ENCODE measurements around the gene SEMA5B. TPM values are rescaled to one million over a fixed set of nuclear protein-coding genes. Genes with fewer than 3 reads are reported as not detected.

The SEMA5B gene, protein sequence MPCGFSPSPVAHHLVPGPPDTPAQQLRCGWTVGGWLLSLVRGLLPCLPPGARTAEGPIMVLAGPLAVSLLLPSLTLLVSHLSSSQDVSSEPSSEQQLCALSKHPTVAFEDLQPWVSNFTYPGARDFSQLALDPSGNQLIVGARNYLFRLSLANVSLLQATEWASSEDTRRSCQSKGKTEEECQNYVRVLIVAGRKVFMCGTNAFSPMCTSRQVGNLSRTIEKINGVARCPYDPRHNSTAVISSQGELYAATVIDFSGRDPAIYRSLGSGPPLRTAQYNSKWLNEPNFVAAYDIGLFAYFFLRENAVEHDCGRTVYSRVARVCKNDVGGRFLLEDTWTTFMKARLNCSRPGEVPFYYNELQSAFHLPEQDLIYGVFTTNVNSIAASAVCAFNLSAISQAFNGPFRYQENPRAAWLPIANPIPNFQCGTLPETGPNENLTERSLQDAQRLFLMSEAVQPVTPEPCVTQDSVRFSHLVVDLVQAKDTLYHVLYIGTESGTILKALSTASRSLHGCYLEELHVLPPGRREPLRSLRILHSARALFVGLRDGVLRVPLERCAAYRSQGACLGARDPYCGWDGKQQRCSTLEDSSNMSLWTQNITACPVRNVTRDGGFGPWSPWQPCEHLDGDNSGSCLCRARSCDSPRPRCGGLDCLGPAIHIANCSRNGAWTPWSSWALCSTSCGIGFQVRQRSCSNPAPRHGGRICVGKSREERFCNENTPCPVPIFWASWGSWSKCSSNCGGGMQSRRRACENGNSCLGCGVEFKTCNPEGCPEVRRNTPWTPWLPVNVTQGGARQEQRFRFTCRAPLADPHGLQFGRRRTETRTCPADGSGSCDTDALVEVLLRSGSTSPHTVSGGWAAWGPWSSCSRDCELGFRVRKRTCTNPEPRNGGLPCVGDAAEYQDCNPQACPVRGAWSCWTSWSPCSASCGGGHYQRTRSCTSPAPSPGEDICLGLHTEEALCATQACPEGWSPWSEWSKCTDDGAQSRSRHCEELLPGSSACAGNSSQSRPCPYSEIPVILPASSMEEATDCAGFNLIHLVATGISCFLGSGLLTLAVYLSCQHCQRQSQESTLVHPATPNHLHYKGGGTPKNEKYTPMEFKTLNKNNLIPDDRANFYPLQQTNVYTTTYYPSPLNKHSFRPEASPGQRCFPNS
- not detected in 2 replicates for total RNA-seq

GRCh38 chr3:123027292-123028232 is at the start of gene SEMA5B:
Gene SEMA5B, minus strand, starts transcription at chr3:123027763. Its CDS starts 66,500 bp downstream, at chr3:122961263.

GRCh38 chr3:123066896-123067688 is 39.5 kb upstream of the SEMA5B start, which contains the start of gene PDIA5:
Gene PDIA5, plus strand, starts transcription at chr3:123067025. Its CDS starts 140 bp downstream, at chr3:123067165.

Other genes starting within 250 kb of the SEMA5B start
- 6.3 and 8.0 TPM in 2 replicates for gene HSPBAP1, start 233.9 kb downstream of the SEMA5B start, total RNA-seq
- gene SLC49A4, start 232.7 kb downstream of the SEMA5B start, total RNA-seq: 15.0 and 22.6 TPM in 2 replicates
- 89.6 and 119 TPM in 2 replicates for gene PDIA5, start 39.3 kb upstream of the SEMA5B start, total RNA-seq
- gene SEC22A, start 174.2 kb upstream of the SEMA5B start, total RNA-seq: 46.7 and 62.4 TPM in 2 replicates

All from smooth muscle cell of the umbilical artery (primary cell).